Neural progenitor cell (in vitro differentiated cells): ENCODE data around the gene F8. TPM values are rescaled to one million over a fixed set of nuclear protein-coding genes. Genes with fewer than 3 reads are reported as not detected.

Experiments
- DNase-seq: peaks from one replicate; pipeline ENCODE4 v3.0.0-alpha.2; 2016; ENCODE audit warnings: low spot score
- H2AFZ ChIP-seq: fragments of 200-600 bp; sonication (generic); replicated peaks from 2 replicates; pipeline ENCODE4 v1.6.1; 2016; ENCODE audit warnings: antibody characterized with exemption
- H3F3A ChIP-seq: fragments of 200-600 bp; sonication (generic); 2 replicates; pipeline ENCODE4 v1.6.1; 2016; ENCODE audit warnings: antibody characterized with exemption, low read depth
- H3K27ac ChIP-seq: fragments of 200-600 bp; sonication (generic); 2 replicates; pipeline ENCODE4 v1.5.1; 2016; ENCODE audit warnings: mild to moderate bottlenecking
- H3K27me3 ChIP-seq: fragments of 200-600 bp; sonication (generic); 2 replicates; pipeline ENCODE4 v1.6.1; 2016; ENCODE audit warnings: mild to moderate bottlenecking, moderate library complexity
- H3K36me3 ChIP-seq: fragments of 200-600 bp; sonication (generic); 2 replicates; pipeline ENCODE4 v1.5.1; 2016
- H3K4me1 ChIP-seq: fragments of 200-600 bp; sonication (generic); 2 replicates; pipeline ENCODE4 v1.6.1; 2016; ENCODE audit warnings: mixed run types
- H3K4me2 ChIP-seq: fragments of 200-600 bp; sonication (generic); 2 replicates; pipeline ENCODE4 v1.6.1; 2016
- H3K4me3 ChIP-seq: fragments of 200-600 bp; sonication (generic); 2 replicates; pipeline ENCODE4 v1.5.1; 2016
- H3K79me2 ChIP-seq: fragments of 200-600 bp; sonication (generic); 2 replicates; pipeline ENCODE4 v1.6.1; 2016; ENCODE audit warnings: low read depth
- H3K9ac ChIP-seq: fragments of 200-600 bp; sonication (generic); 2 replicates; pipeline ENCODE4 v1.6.1; 2016
- H3K9me3 ChIP-seq: fragments of 200-600 bp; sonication (generic); 2 replicates; pipeline ENCODE4 v1.5.1; 2016; ENCODE audit warnings: low read depth
- H4K20me1 ChIP-seq: fragments of 200-600 bp; sonication (generic); 2 replicates; pipeline ENCODE4 v1.6.1; 2016; ENCODE audit warnings: low read depth
- H3K27ac Mint-ChIP-seq: 3 replicates; pipeline ENCODE4 v1.8.0; 2021; ENCODE audit warnings: mixed read lengths
- H3K27me3 Mint-ChIP-seq: 2 replicates; pipeline ENCODE4 v1.8.0; 2022; ENCODE audit warnings: low read depth, mild to moderate bottlenecking, inconsistent platforms, moderate library complexity, mixed read lengths; ENCODE audit not compliant: insufficient read depth
- H3K36me3 Mint-ChIP-seq: 3 replicates; pipeline ENCODE4 v1.8.0; 2021; ENCODE audit warnings: mixed read lengths
- H3K4me1 Mint-ChIP-seq: 3 replicates; pipeline ENCODE4 v1.8.0; 2021; ENCODE audit warnings: mixed read lengths
- H3K4me3 Mint-ChIP-seq: 3 replicates; pipeline ENCODE4 v1.8.0; 2021; ENCODE audit warnings: mild to moderate bottlenecking, moderate library complexity, mixed read lengths
- H3K9me3 Mint-ChIP-seq: 3 replicates; pipeline ENCODE4 v1.8.0; 2020; ENCODE audit warnings: mixed read lengths
- CTCF ChIP-seq: fragments of 200-600 bp; sonication (generic); IDR thresholded peaks from 2 replicates; pipeline ENCODE4 v1.5.1; 2017; ENCODE audit warnings: antibody characterized with exemption, mild to moderate bottlenecking
- EZH2 ChIP-seq: fragments of 200-600 bp; sonication (generic); IDR thresholded peaks from 2 replicates; pipeline ENCODE4 v1.6.1; 2017; ENCODE audit warnings: antibody characterized with exemption, mild to moderate bottlenecking, moderate library complexity
- EZH2phosphoT487 ChIP-seq: fragments of 200-600 bp; sonication (generic); IDR thresholded peaks from 2 replicates; pipeline ENCODE4 v1.6.1; 2017; ENCODE audit warnings: antibody characterized with exemption
- total RNA-seq: library from RNA; depleted of rRNA; stranded (reverse); fragments of >200 nt; gene quantifications from 2 replicates; pipeline ENCODE4 v1.2.3, GENCODE V29; 2015; ENCODE audit warnings: low replicate concordance

F8 gene
- total RNA-seq, 1 donor from 2014 or later, result 4.8 TPM

- DNase-seq, result no peak
- no peak overlapping the region for H3K9ac ChIP-seq
- no peak overlapping the region for H2AFZ ChIP-seq
- no peak overlapping the region for H3K27ac ChIP-seq
- H3K27me3 ChIP-seq, result no peaks in the 10 kb centered on the region
- no peak overlapping the region for H3K4me3 ChIP-seq
- H3K4me1 Mint-ChIP-seq, result no peaks in the 10 kb centered on the region
- H3K27me3 Mint-ChIP-seq, result peaks cover 3% of the 10 kb centered on the region
- TF ChIP-seq EZH2phosphoT487 (no peak), CTCF (no peak), EZH2 (no peak)
- no peaks in the 10 kb centered on the region for H3K4me1 ChIP-seq
- H3K36me3 ChIP-seq, result no peaks in the 10 kb centered on the region
- no peaks in the 10 kb centered on the region for H4K20me1 ChIP-seq
- H3F3A ChIP-seq, result no peaks in the 10 kb centered on the region
- no peak overlapping the region for H3K27ac Mint-ChIP-seq
- no peaks in the 10 kb centered on the region for H3K36me3 Mint-ChIP-seq
- no peaks in the 10 kb centered on the region for H3K9me3 ChIP-seq
- H3K9me3 Mint-ChIP-seq, result peaks cover 3% of the 10 kb centered on the region
- no peak overlapping the region for H3K4me2 ChIP-seq
- no peaks in the 10 kb centered on the region for H3K79me2 ChIP-seq
- H3K4me3 Mint-ChIP-seq, result no peak overlapping the region
Observed at GRCh38 chrX:154998204-154998880, 24.2 kb downstream of the F8 start.

- no peak overlapping the region for H3K4me3 Mint-ChIP-seq
Observed at GRCh38 chrX:154991476-154991875, 31.0 kb downstream of the F8 start.

GRCh38 chrX:154991039-154991438 lies 31.5 kb downstream of the F8 start:
- H3K27ac Mint-ChIP-seq, result no peak overlapping the region
- peaks cover 3% of the 10 kb centered on the region for H3K27me3 Mint-ChIP-seq
- H3K9me3 Mint-ChIP-seq, result no peaks in the 10 kb centered on the region
- H3K4me3 ChIP-seq, result no peak overlapping the region
- H3K36me3 ChIP-seq, result no peaks in the 10 kb centered on the region
- no peaks in the 10 kb centered on the region for H3K9me3 ChIP-seq
- no peaks in the 10 kb centered on the region for H3K4me1 ChIP-seq
- H4K20me1 ChIP-seq, result no peaks in the 10 kb centered on the region
- no peaks in the 10 kb centered on the region for H3F3A ChIP-seq
- no peak overlapping the region for H3K4me3 Mint-ChIP-seq
- TF ChIP-seq EZH2phosphoT487 (no peak), CTCF (no peak), EZH2 (no peak)
- no peak overlapping the region for H3K27ac ChIP-seq
- no peaks in the 10 kb centered on the region for H3K4me1 Mint-ChIP-seq
- H3K27me3 ChIP-seq, result no peaks in the 10 kb centered on the region
- no peak for DNase-seq
- H2AFZ ChIP-seq, result no peak overlapping the region
- H3K79me2 ChIP-seq, result no peaks in the 10 kb centered on the region
- no peak overlapping the region for H3K9ac ChIP-seq
- no peaks in the 10 kb centered on the region for H3K36me3 Mint-ChIP-seq
- H3K4me2 ChIP-seq, result no peak overlapping the region

More at GRCh38 chrX:154991476-154991875, 31.0 kb downstream of the F8 start:
- DNase-seq, result no peak
- Histone ChIP-seq H3K4me1 (no peaks in the 10 kb centered on the region), H3K27me3 (no peaks in the 10 kb centered on the region), H3K9ac (no peak overlapping the region), H3K4me2 (no peak overlapping the region), H3K4me3 (no peak overlapping the region), H3K79me2 (no peaks in the 10 kb centered on the region), H4K20me1 (no peaks in the 10 kb centered on the region), H2AFZ (no peak overlapping the region), H3K36me3 (no peaks in the 10 kb centered on the region), H3F3A (no peaks in the 10 kb centered on the region), H3K27ac (no peak overlapping the region), H3K9me3 (no peaks in the 10 kb centered on the region)
- peaks cover 3% of the 10 kb centered on the region for H3K27me3 Mint-ChIP-seq
- no peak for TF ChIP-seq EZH2
- no peak for TF ChIP-seq CTCF
- TF ChIP-seq EZH2phosphoT487, result no peak
- H3K27ac Mint-ChIP-seq, result no peak overlapping the region
- no peaks in the 10 kb centered on the region for H3K4me1 Mint-ChIP-seq
- no peaks in the 10 kb centered on the region for H3K9me3 Mint-ChIP-seq
- no peaks in the 10 kb centered on the region for H3K36me3 Mint-ChIP-seq
